ENCODE results near the gene CD2AP.
"Not testable (repeated sequence)": the region's sequence is repeated elsewhere in the genome, so short reads cannot be mapped to it uniquely, and the experiment has no call there.

- TF ChIP-seq EP300 (IDR thresholded peaks at IDR 0.05; ENCODE audit: low read depth); POLR2A (IDR thresholded peaks at IDR 0.05): not testable (repeated sequence)
- TF ChIP-seq, protein P1, sequence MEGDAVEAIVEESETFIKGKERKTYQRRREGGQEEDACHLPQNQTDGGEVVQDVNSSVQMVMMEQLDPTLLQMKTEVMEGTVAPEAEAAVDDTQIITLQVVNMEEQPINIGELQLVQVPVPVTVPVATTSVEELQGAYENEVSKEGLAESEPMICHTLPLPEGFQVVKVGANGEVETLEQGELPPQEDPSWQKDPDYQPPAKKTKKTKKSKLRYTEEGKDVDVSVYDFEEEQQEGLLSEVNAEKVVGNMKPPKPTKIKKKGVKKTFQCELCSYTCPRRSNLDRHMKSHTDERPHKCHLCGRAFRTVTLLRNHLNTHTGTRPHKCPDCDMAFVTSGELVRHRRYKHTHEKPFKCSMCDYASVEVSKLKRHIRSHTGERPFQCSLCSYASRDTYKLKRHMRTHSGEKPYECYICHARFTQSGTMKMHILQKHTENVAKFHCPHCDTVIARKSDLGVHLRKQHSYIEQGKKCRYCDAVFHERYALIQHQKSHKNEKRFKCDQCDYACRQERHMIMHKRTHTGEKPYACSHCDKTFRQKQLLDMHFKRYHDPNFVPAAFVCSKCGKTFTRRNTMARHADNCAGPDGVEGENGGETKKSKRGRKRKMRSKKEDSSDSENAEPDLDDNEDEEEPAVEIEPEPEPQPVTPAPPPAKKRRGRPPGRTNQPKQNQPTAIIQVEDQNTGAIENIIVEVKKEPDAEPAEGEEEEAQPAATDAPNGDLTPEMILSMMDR (IDR thresholded peaks at IDR 0.05), result not testable (repeated sequence)
Measured at GRCh38 chr6:47647626-47648025, 170.0 kb downstream of the CD2AP start.

Measured in transverse colon (tissue), 3 donors.